HG03064 (cell line): ENCODE measurements around the gene GPR84.

Experiments
- ATAC-seq: cut with Tn5 transposase; IDR thresholded peaks from one replicate; pipeline ENCODE4 v1.9.1; 2021; ENCODE audit warnings: low read depth; ENCODE audit not compliant: unreplicated experiment

GPR84 gene

DNA sequence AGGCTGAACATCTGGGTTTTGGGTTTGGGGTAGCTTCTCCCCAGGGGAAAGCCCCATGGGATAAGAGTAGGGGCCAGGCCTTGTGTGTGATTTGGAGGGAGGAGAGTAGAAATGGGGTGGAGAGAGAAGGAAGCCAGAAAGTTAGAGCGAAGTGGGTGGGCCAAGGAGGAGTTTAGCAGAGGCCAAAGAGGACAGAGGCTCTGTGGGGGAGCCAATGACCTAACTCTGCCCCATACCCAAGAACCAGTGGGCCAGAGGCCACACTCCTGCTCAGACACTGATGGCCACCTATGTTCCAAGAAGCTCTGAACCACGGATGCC lies 10.9 kb upstream of the GPR84 start:
- no peak for ATAC-seq

- no peak for ATAC-seq
These were observed 10.4 kb upstream of the GPR84 start for GRCh38 chr12:54374562-54375258.

DNA sequence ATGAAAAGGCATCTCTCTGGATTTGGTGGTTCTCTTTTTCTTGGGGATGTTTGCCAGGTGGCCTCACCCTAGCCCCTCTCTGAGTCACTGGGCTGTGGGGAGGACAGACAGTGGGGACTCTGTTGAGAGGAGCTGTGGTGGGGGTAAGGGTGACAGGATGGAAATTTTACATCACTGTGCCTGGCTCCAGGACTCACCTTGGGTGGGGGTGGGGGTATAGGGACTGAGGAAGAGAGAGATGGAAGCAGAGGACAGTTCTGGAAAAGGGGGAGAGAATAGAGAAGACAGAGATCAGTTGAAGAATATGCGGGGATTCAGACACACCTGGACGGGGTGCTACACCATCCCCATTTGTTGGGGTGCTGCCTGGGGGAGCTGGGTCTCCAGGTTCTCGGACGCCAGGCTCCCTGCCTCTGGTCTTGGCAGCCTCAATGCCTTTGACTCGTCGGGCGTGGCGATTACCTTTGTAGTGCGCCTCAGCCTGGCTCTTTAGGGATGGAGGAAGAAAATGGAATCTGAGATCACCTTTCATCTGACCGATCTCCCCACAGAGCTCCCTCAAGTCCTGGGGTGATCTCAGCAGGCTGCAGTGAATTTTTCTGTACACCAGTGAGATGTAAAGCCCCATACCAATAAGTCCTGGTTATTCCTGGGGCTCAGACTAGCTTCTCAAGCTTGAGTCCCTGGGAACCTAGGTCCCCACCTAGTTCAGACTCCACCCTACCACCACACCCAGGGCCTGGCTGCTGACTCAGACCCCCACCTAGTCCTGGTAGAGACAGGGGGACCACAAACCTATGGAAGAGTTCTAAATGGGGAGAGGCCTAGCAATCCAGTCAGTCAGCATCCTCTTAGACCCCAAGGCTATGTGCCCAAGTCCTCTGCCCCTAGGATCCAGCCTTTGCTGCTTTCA lies 9.6 kb upstream of the GPR84 start:
- ATAC-seq, result no peak

GRCh38 chr12:54372113-54372806 lies 8.0 kb upstream of the GPR84 start:
- no peak for ATAC-seq

DNA sequence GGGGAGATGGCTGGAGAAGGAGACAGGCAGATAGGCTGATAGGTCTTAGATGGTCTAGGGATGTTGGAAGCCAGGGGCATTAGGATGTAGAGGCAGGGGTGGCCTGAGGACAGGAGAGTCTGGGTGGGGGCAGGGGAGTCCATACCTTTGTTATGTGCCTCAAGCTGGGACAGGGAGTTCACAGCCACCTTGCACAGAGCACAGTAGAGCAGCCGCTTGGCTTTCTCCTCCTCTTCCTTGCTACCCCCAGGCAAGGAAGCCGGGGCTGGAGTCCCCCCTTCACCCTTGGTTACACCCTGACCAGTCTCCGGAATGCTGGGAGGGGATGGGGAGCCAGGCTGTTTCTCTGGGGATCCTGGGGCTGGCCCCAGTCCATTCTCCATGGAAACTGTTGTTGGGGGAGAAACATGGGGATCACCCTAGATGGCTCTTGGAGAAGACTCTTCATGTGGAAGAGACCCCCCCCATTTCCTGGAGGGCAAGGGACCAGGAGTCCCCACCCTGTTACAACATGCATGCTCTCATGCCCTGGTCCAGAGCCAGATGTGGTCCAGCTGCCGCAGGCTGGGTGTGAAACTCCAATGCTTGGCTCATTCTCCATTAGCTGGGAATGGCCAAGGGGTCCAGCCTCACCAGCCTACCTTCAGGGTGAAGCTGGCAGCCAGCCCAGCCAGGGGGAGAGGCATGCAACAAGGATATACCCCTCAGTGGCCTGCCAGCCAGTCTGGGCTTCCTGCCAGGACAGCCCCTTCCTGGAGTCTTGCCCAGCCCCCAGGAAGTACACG lies 7.2 kb upstream of the GPR84 start:
- ATAC-seq, result no peak

DNA sequence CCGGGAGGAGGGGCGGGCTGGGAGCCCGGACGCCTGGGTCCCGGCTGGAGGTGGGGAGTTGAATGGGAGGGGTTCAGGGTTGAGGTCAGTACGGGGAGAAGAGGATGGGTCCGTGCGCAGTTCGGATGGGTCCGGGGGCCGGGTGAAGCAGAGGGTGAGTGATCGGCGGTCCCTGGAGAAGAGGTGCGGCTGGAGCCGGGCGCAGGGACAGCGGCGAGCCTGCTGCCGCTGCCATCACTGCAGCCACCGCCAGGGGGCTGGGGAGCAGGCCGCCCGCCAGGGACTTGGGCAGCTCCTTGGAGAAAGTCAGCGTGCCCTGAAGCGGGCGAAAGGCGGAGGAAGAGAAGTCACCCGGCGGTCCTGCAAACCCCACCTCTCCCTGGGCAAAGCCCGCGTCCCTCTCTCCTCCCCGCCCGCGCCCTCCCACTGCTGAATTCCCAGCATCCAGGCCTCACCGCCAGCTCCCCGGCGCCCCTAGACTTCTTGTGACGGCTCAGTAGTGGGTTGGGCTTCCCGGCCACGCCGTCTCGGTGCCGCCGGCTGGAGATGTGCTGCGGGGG lies 6.0 kb upstream of the GPR84 start:
- ATAC-seq, result no peak

GRCh38 chr12:54369597-54370131 lies 5.4 kb upstream of the GPR84 start:
- ATAC-seq, result no peak

DNA sequence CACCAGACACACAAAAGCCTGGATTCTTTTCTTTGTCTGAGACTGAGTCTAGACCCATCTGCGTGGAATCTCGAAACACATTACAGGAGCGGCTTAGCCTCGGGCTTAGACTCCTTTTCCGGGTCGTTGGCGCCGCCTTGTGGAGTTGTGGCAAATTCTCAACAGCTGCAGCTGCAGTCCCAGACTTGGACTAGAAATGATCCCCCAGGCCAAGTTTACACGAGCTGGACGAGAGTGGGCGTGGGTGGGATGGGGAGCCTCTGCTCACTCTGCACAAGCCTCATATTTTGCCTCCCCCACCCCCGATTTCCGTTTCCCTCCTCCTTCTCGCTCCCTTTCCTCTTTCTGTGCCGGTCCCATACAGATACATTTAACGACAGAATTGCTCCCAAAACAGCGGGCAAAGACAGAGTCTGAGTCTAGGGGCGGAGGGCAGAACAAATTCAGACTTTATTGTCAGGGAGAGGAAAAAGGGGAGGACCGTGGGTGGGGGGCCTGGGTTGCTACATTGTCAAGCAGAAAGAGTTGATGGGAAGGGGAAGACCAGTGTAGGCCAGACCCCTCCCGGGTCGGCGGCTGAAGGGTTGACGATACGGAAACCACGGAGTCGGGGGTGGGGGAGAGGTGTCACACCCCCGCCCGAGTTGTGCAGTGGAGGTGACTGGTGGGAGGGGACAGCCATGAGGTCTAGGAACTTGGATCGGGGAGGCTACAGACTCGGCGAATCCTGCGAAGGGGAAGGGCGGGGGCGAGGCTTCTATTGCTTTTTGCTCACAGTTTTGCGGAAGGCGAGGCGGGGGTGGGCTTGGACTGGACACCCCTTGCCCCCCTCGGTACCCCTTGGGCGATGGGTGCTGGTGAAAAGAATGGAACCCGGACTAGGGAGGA lies 4.7 kb upstream of the GPR84 start:
- ATAC-seq, result peak; percentile 58

GRCh38 chr12:54368025-54368708 lies 3.9 kb upstream of the GPR84 start:
- ATAC-seq, result no peak

DNA sequence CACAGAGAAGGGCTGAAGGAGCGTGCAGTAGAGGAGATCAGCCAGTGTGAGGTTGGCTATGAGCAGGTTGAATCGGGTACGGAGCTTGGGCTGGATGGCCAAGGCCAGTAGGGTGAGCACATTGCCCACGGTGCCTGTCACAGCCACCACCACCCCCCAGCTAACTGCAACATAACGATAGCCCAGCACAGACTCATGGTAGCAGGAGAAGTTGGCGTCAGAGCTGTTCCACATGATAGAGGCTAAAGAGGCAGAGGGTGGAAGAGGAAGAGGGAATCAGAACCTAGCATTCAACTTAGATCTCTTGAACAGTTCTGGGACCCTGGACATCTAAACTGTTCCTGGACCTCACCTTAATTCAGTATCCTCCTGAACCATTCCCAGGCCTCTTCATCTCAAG lies 668 bp downstream of the GPR84 start:
- ATAC-seq, result no peak

GRCh38 chr12:54363047-54363446 lies 1.2 kb downstream of the GPR84 start:
- no peak for ATAC-seq

DNA sequence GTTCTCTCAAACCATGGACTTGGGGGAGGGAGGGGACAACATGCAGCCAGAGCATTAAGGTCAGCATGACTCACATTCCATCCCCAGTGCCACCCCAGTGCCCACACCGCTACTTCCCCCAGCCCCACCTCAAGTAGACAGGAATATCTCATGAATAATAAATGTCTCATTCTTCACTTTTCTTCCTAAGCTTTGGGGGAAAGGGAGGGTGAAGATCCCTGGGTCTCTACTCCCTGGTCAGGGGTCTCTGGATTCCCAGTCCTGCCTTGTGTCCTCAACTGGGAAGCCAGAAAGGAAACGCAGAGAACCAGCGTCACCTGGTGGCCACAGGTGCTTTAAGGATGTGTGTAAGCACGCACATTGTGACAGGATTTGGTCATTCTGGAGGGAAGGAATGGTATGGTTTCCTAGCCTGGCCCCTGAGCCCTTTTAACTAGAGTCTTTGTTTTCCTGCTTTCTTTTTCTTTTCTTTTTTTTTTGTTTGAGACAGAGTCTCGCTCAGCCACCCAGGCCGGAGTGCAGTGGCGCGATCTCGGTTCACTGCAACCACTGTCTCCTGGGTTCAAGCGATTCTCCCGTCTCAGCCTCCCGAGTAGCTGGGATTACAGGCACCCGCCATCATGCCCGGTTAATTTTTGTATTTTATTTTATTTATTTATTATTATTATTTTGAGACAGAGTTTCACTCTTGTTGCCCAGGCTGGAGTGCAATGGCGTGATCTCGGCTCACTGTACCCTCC lies 3.4 kb downstream of the GPR84 start:
- ATAC-seq, result no peak

DNA sequence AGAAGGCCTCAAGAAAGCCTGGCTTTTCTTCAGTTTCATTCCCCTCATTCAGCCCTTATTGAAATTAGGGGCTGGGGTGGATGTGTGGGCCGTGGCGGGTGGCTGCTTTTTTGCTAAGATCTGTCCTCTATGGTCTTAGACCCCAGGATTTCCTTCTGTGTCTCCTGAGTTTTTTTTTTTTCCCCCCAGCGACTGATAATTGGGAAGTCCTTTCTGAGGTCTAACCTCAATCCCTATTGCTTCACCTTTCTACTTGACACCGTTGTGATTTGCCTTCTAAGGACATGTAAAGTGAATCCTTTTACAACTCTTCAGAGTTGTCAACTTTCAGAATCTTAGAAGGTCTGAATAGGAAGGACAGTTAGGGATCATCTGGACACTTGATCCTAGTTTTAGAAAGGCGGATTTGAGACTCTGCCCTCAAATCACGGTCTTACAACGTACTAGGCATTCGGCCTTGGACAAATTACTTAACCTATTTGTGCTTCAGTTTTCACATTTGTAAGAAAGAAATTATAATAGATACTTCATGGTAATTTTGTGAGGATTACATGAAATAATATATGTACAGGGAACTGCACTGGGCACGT lies 4.4 kb downstream of the GPR84 start:
- ATAC-seq, result no peak

DNA sequence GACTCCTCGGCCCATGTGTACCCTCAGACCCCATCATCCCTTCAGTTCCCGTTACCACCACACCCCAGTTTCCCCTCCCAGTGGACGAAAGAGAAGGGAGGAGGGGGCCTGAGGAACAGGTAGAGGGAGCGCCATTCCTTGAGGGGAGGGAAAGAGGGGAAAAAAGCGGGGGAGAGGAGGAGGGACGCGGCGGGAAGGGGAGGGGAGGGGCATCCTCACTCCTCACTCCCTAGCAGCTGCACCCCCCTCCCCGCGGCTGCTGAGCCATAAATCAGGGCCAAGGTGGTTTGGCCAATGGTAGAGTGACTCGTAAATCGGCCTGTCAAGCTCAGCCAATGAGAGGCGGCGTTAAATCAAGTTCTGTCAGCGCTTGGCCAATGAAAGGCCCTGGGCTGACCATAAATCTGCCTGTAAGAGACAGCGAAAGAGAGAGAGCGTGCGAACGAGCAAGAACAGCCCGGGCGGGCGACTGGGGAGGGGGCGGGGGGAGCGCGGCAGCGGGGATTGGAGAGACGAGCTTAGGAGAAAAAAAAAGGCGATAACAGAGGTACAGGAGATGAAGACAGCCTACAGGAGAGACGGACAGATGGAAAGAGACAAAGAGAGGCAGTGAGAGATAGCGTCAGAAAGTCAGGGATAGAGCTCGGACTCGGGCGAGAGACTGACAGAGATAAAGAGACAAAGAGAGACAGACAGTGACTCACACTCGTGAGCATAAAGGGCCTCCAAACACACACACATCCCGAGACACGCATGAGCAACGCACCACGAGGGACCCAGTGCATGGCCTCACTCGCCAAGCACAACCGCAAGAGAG lies 5.1 kb downstream of the GPR84 start:
- ATAC-seq, result peak; percentile 96

GRCh38 chr12:54358191-54358944 lies 5.9 kb downstream of the GPR84 start:
- ATAC-seq, result no peak
